AG09319 (cell line): ENCODE results near the gene CRB3.

Experiments used
- DNase-seq: peaks from one replicate; pipeline ENCODE4 v3.0.0-alpha.2; 2010; ENCODE audit warnings: low read depth; ENCODE audit errors: extremely low read depth
- CTCF ChIP-seq: IDR thresholded peaks from 2 replicates; pipeline ENCODE4 v1.5.1; 2011; ENCODE audit warnings: low read depth, mild to moderate bottlenecking, inconsistent platforms, low read length, moderate library complexity

The CRB3 gene

GRCh38 chr19:6491802-6492592 is 27.9 kb downstream of the CRB3 start:
- no peak for DNase-seq
- TF ChIP-seq CTCF: no peak

- DNase-seq: no peak
- TF ChIP-seq CTCF: no peak
Observed at GRCh38 chr19:6494438-6495036, 30.5 kb downstream of the CRB3 start.

DNA sequence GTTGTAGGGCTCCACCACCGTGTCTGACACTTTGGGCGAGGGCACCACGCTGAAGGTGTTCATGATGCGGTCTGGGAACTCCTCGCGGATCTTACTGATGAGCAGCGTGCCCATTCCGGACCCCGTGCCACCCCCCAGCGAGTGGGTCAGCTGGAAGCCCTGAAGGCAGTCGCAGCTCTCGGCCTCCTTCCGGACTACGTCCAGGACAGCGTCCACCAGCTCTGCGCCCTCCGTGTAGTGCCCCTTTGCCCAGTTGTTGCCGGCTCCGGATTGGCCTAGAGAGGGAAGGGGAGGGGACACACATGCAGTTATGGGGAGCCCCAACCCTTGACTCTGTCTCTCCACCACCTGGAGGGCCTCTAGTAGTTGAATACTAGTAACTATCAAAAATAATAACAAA is 31.9 kb downstream of the CRB3 start:
- DNase-seq: no peak

GRCh38 chr19:6498294-6499036 is 34.4 kb downstream of the CRB3 start:
- TF ChIP-seq CTCF: no peak
- DNase-seq: no peak

More for the DNA sequence above, 31.9 kb downstream of the CRB3 start:
- no peak for TF ChIP-seq CTCF

GRCh38 chr19:6499052-6499790 is 35.1 kb downstream of the CRB3 start:
- DNase-seq: no peak
- no peak for TF ChIP-seq CTCF

GRCh38 chr19:6500837-6501739 is 37.0 kb downstream of the CRB3 start:
- DNase-seq: no peak
- no peak for TF ChIP-seq CTCF
